Transverse colon (tissue), 3 donors: ENCODE measurements around the gene AKT3.

Source experiments
- CTCF ChIP-seq, 5 experiments: fragments of 200-600 bp in 3 of 5; fragments of 450-650 bp in 2 of 5; sonication (generic) in 3 of 5; IDR thresholded peaks; 1 replicate in 2 of 5; 2 replicates in 3 of 5; pipeline ENCODE4 v1.5.1; 2016 to 2017; ENCODE audit warnings: antibody characterized with exemption in 5 of 5, inconsistent platforms in 3 of 5, mild to moderate bottlenecking in 2 of 5, moderate library complexity in 1 of 5
- POLR2A ChIP-seq: fragments of 450-650 bp; IDR thresholded peaks from one replicate; pipeline ENCODE4 v1.6.1; 2016; ENCODE audit warnings: antibody characterized with exemption, mild to moderate bottlenecking, moderate library complexity

- TF ChIP-seq CTCF (IDR thresholded peaks at IDR 0.05), result no peak
- no peak for TF ChIP-seq POLR2A
Observed at GRCh38 chr1:243801378-243801777, 48.7 kb downstream of the AKT3 start.
